ENCODE results near the gene XAF1.
"Not testable (repeated sequence)": the region's sequence is repeated elsewhere in the genome, so short reads cannot be mapped to it uniquely, and the experiment has no call there.

XAF1 gene

GRCh38 chr17:6755731-6756184 is at the start of gene XAF1:
Gene XAF1, plus strand, starts transcription at chr17:6756046. Its CDS starts 33 bp downstream, at chr17:6756079.
- no peak for DNase-seq

- DNase-seq = no peak
These were observed 49.3 kb upstream of the XAF1 start for GRCh38 chr17:6706499-6706898.

- no peak for DNase-seq
These were observed 48.9 kb upstream of the XAF1 start for GRCh38 chr17:6706996-6707395.

GRCh38 chr17:6708357-6708961 is 47.4 kb upstream of the XAF1 start:
- no peak for DNase-seq

- no peak for DNase-seq
These were observed 45.5 kb upstream of the XAF1 start for GRCh38 chr17:6710317-6710716.

GRCh38 chr17:6711081-6711674 is 44.7 kb upstream of the XAF1 start:
- no peak for DNase-seq

GRCh38 chr17:6711681-6712057 is 44.2 kb upstream of the XAF1 start:
- DNase-seq = no peak

GRCh38 chr17:6712058-6712853 is 43.6 kb upstream of the XAF1 start:
- DNase-seq = no peak

GRCh38 chr17:6712854-6713129 is 43.1 kb upstream of the XAF1 start:
- no peak for DNase-seq

- no peak for DNase-seq
These were observed 42.5 kb upstream of the XAF1 start, which contains the start of gene SLC13A5 for GRCh38 chr17:6713130-6713917. Gene SLC13A5, minus strand, starts transcription at chr17:6713369. Its CDS starts 36 bp downstream, at chr17:6713333.

- no peak for DNase-seq
These were observed 42.0 kb upstream of the XAF1 start for GRCh38 chr17:6713918-6714271.

- DNase-seq = no peak
These were observed 41.5 kb upstream of the XAF1 start for GRCh38 chr17:6714315-6714874.

GRCh38 chr17:6716736-6717135 is 39.1 kb upstream of the XAF1 start:
- DNase-seq = no peak

- DNase-seq = no peak
These were observed 34.1 kb upstream of the XAF1 start for GRCh38 chr17:6721744-6722143.

- no peak for DNase-seq
These were observed 31.8 kb upstream of the XAF1 start for GRCh38 chr17:6724009-6724408.

- DNase-seq = no peak
These were observed 26.3 kb upstream of the XAF1 start for GRCh38 chr17:6729531-6729930.

- not testable (repeated sequence) for DNase-seq
These were observed 9.2 kb upstream of the XAF1 start for GRCh38 chr17:6746665-6747064.

GRCh38 chr17:6748617-6749016 is 7.2 kb upstream of the XAF1 start:
- DNase-seq = no peak

- DNase-seq = no peak
These were observed 6.3 kb upstream of the XAF1 start for GRCh38 chr17:6749519-6749918.

GRCh38 chr17:6752068-6752909 is 3.6 kb upstream of the XAF1 start:
- DNase-seq = no peak

- peak; percentile 3 for DNase-seq
These were observed 2.8 kb upstream of the XAF1 start for GRCh38 chr17:6753006-6753445.

GRCh38 chr17:6753546-6753945 is 2.3 kb upstream of the XAF1 start:
- DNase-seq = no peak

All from NCI-H2171 treated with DMSO at 0.1 percent for 48 hours (cell line).